ENCODE results near the gene UBE2M.

GRCh38 chr19:58538257-58539168 lies 19.9 kb downstream of the UBE2M start:
- TF ChIP-seq POLR2A (IDR thresholded peaks at IDR 0.05; ENCODE audit: low read length) (no peak), GATA1 (IDR thresholded peaks at IDR 0.05; ENCODE audit: low read depth, low read length) (no peak)
